CD4-positive, alpha-beta memory T cell (primary cell): ENCODE measurements around the gene CDKL1. TPM values are rescaled to one million over a fixed set of nuclear protein-coding genes. Genes with fewer than 3 reads are reported as not detected.

Source experiments
- CTCF ChIA-PET: fragments of 350-600 bp; sonication (Branson Sonifier 250); formaldehyde crosslinking; loops from one replicate; lab custom pipeline; 2021; ENCODE audit warnings: inconsistent platforms; ENCODE audit not compliant: partially characterized antibody; lab: Charles Lee
- POLR2A ChIA-PET: fragments of 350-600 bp; sonication (Branson Sonifier 250); formaldehyde crosslinking; loops from one replicate; lab custom pipeline; 2021; ENCODE audit not compliant: partially characterized antibody; lab: Charles Lee
- DNase-seq, 5 donors: peaks; one replicate each; pipeline versions ENCODE4 v3.0.0 to v3.0.0-alpha.2; 2020 to 2022; ENCODE audit warnings: mixed read lengths in 1 of 5
- H3K27ac ChIP-seq: one replicate; pipeline ENCODE4 v1.7.0; 2013; ENCODE audit warnings: low read depth, low read length
- H3K27me3 ChIP-seq: 2 replicates; pipeline ENCODE4 v1.7.0; 2013; ENCODE audit warnings: mild to moderate bottlenecking, low read length, moderate library complexity; ENCODE audit not compliant: insufficient read depth
- H3K36me3 ChIP-seq: 2 replicates; pipeline ENCODE4 v1.7.0; 2013; ENCODE audit warnings: mild to moderate bottlenecking, low read length, moderate library complexity; ENCODE audit not compliant: insufficient read depth
- H3K4me1 ChIP-seq: 2 replicates; pipeline ENCODE4 v1.7.0; 2013; ENCODE audit warnings: mild to moderate bottlenecking, low read length, moderate library complexity; ENCODE audit not compliant: insufficient read depth
- H3K4me3 ChIP-seq, 2 donors: one replicate each; pipeline ENCODE4 v1.7.0; 2013; ENCODE audit warnings: low read length in 2 of 2, mild to moderate bottlenecking in 1 of 2
- H3K9me3 ChIP-seq, 2 donors: one replicate each; pipeline ENCODE4 v1.7.0; 2013; ENCODE audit warnings: low read length in 2 of 2, control low read depth in 1 of 2; ENCODE audit not compliant: control insufficient read depth in 1 of 2
- H3K27ac Mint-ChIP-seq, 7 donors: one replicate each; pipeline ENCODE4 v1.8.0; 2020 to 2021; ENCODE audit warnings: mixed read lengths in 7 of 7, mild to moderate bottlenecking in 6 of 7, inconsistent platforms in 3 of 7, moderate library complexity in 3 of 7
- H3K27me3 Mint-ChIP-seq, 2 donors: one replicate each; pipeline ENCODE4 v1.8.0; 2020 to 2021; ENCODE audit warnings: mixed read lengths in 2 of 2
- H3K36me3 Mint-ChIP-seq, 2 donors: one replicate each; pipeline ENCODE4 v1.8.0; 2020 to 2021; ENCODE audit warnings: mixed read lengths in 2 of 2, inconsistent platforms in 1 of 2, mild to moderate bottlenecking in 1 of 2
- H3K4me1 Mint-ChIP-seq, 4 donors: one replicate each; pipeline ENCODE4 v1.8.0; 2020 to 2021; ENCODE audit warnings: mixed read lengths in 4 of 4, mild to moderate bottlenecking in 1 of 4
- H3K4me3 Mint-ChIP-seq, 8 donors: one replicate each; pipeline ENCODE4 v1.8.0; 2020 to 2021; ENCODE audit warnings: mixed read lengths in 8 of 8, mild to moderate bottlenecking in 7 of 8, moderate library complexity in 6 of 8, inconsistent platforms in 3 of 8
- H3K9me3 Mint-ChIP-seq, 8 donors: one replicate each; pipeline ENCODE4 v1.8.0; 2020 to 2021; ENCODE audit warnings: mixed read lengths in 8 of 8, mild to moderate bottlenecking in 5 of 8, inconsistent platforms in 3 of 8, moderate library complexity in 1 of 8
- intact Hi-C: fragments of 100-400 bp; cut with micrococcal nuclease; formaldehyde crosslinking; loops from one replicate; pipeline ENCODE4 v1.15.1; 2023
- microRNA-seq: library from miRNA; unstranded; fragments of <30 nt; microRNA quantifications from one replicate; pipeline ENCODE4 v1.2.0, GENCODE V29; 2021; ENCODE audit warnings: borderline replicate concordance, borderline number of aligned reads, borderline microRNAs expressed, mixed read lengths
- polyA plus RNA-seq, 2 donors: library from polyadenylated mRNA; unstranded; fragments of 300-500 nt; fragmentation: Illumina TruSeq; gene quantifications; one replicate each; pipeline ENCODE4 v1.2.3, GENCODE V29; 2021
- total RNA-seq, 2 experiments: library from RNA; stranded (reverse); gene quantifications; one replicate each; pipeline ENCODE4 v1.2.3, GENCODE V29; 2021

Gene CDKL1
- total and polyA plus RNA-seq, 4 experiments from 2014 or later: 1.6 to 12.0 (median 6.4) TPM

- no peak overlapping the region for H3K4me3 ChIP-seq
- H3K36me3 ChIP-seq: no peaks in the 10 kb centered on the region
- CTCF ChIA-PET: no interaction called here
- Mint-ChIP-seq H3K27ac (no peak overlapping the region), H3K36me3 (peaks cover 5 to 18% of the 10 kb centered on the region in 2 donors), H3K27me3 (no peaks in the 10 kb centered on the region), H3K4me3 (no peak overlapping the region), H3K4me1 (peaks cover 0 to 4% (median 2%) of the 10 kb centered on the region in 4 donors), H3K9me3 (no peaks in the 10 kb centered on the region)
- no peaks in the 10 kb centered on the region for H3K27me3 ChIP-seq
- POLR2A ChIA-PET: interaction anchor here (0.6 kb wide), 1 partner anchor 15 kb away, joined by 3 read pairs; no protein-coding TSS in a partner anchor
- H3K9me3 ChIP-seq: no peaks in the 10 kb centered on the region
- H3K4me1 ChIP-seq: no peaks in the 10 kb centered on the region
- no peak overlapping the region for H3K27ac ChIP-seq
- no peak for DNase-seq
- intact Hi-C loops: no loop called here
Measured at GRCh38 chr14:50301914-50302313, 94.8 kb downstream of the CDKL1 start.

- DNase-seq: no peak
- POLR2A ChIA-PET: no interaction called here
Measured at GRCh38 chr14:50299585-50299984, 97.1 kb downstream of the CDKL1 start.

GRCh38 chr14:50290306-50290705 is 106.4 kb downstream of the CDKL1 start:
- Mint-ChIP-seq H3K36me3 (peaks cover 11 to 18% of the 10 kb centered on the region in 2 donors), H3K4me3 (no peak overlapping the region), H3K27me3 (no peaks in the 10 kb centered on the region), H3K4me1 (no peaks in the 10 kb centered on the region), H3K9me3 (no peaks in the 10 kb centered on the region), H3K27ac (no peak overlapping the region)
- Histone ChIP-seq H3K36me3 (no peaks in the 10 kb centered on the region), H3K27me3 (no peaks in the 10 kb centered on the region), H3K9me3 (no peaks in the 10 kb centered on the region), H3K27ac (no peak overlapping the region), H3K4me1 (no peaks in the 10 kb centered on the region), H3K4me3 (no peak overlapping the region)
- DNase-seq: no peak
- ChIA-PET CTCF (no interaction called here), POLR2A (no interaction called here)
- intact Hi-C loops: no loop called here

More at GRCh38 chr14:50299585-50299984, 97.1 kb downstream of the CDKL1 start:
- Mint-ChIP-seq H3K27me3 (no peaks in the 10 kb centered on the region), H3K9me3 (no peaks in the 10 kb centered on the region), H3K4me3 (no peak overlapping the region), H3K4me1 (peaks cover 0 to 4% (median 2%) of the 10 kb centered on the region in 4 donors), H3K36me3 (peaks cover 5 to 18% of the 10 kb centered on the region in 2 donors), H3K27ac (no peak overlapping the region)
- intact Hi-C loops: no loop called here
- Histone ChIP-seq H3K9me3 (no peaks in the 10 kb centered on the region), H3K36me3 (no peaks in the 10 kb centered on the region), H3K27me3 (no peaks in the 10 kb centered on the region), H3K4me3 (no peak overlapping the region), H3K4me1 (no peaks in the 10 kb centered on the region), H3K27ac (no peak overlapping the region)
- CTCF ChIA-PET: no interaction called here

- no peaks in the 10 kb centered on the region for H3K9me3 ChIP-seq
- peaks cover 5 to 7% of the 10 kb centered on the region in 2 donors for H3K36me3 Mint-ChIP-seq
- no peaks in the 10 kb centered on the region for H3K4me1 Mint-ChIP-seq
- POLR2A ChIA-PET: no interaction called here
- H3K4me3 ChIP-seq: no peak overlapping the region
- H3K27me3 ChIP-seq: no peaks in the 10 kb centered on the region
- H3K4me1 ChIP-seq: no peaks in the 10 kb centered on the region
- no peaks in the 10 kb centered on the region for H3K27me3 Mint-ChIP-seq
- H3K36me3 ChIP-seq: no peaks in the 10 kb centered on the region
- no peak overlapping the region for H3K27ac Mint-ChIP-seq
- CTCF ChIA-PET: interaction anchor here (1.7 kb wide), 1 partner anchor 33 kb away, joined by 5 read pairs; no protein-coding TSS in a partner anchor
- H3K9me3 Mint-ChIP-seq: no peaks in the 10 kb centered on the region
- intact Hi-C loops: no loop called here
- H3K4me3 Mint-ChIP-seq: no peak overlapping the region
- DNase-seq: no peak
- H3K27ac ChIP-seq: no peak overlapping the region
Measured at GRCh38 chr14:50288146-50288545, 108.5 kb downstream of the CDKL1 start.

- Mint-ChIP-seq H3K27me3 (no peaks in the 10 kb centered on the region), H3K4me3 (no peak overlapping the region), H3K36me3 (peaks cover 7 to 8% of the 10 kb centered on the region in 2 donors), H3K4me1 (no peaks in the 10 kb centered on the region), H3K27ac (no peak overlapping the region), H3K9me3 (no peaks in the 10 kb centered on the region)
- intact Hi-C loops: no loop called here
- H3K36me3 ChIP-seq: no peaks in the 10 kb centered on the region
- no peak overlapping the region for H3K27ac ChIP-seq
- H3K9me3 ChIP-seq: no peaks in the 10 kb centered on the region
- ChIA-PET POLR2A (no interaction called here), CTCF (no interaction called here)
- H3K4me3 ChIP-seq: no peak overlapping the region
- DNase-seq: no peak
- no peaks in the 10 kb centered on the region for H3K4me1 ChIP-seq
- H3K27me3 ChIP-seq: no peaks in the 10 kb centered on the region
Measured at GRCh38 chr14:50285861-50286260, 110.8 kb downstream of the CDKL1 start.

Small RNA genes within 50 kb of the gene (microRNA-seq; reads per million reads assigned to microRNA genes)
- not detected for gene MIR4504

Other genes starting within 250 kb of the CDKL1 start
- gene SOS2, start 165.3 kb downstream of the CDKL1 start, total RNA-seq: 10 to 100 TPM; 42.1 to 43.4 TPM
- 10 to 100 TPM in 1 of 2 donors, 1 to 10 TPM in 1; 7.4 to 17.3 TPM for gene SOS2, start 165.3 kb downstream of the CDKL1 start, polyA plus RNA-seq
- 1 to 10 TPM; 4.9 to 5.5 TPM for gene L2HGDH, start 84.7 kb downstream of the CDKL1 start, total RNA-seq
- gene L2HGDH, start 84.7 kb downstream of the CDKL1 start, polyA plus RNA-seq: 1 to 10 TPM; 3.0 to 6.1 TPM
- gene DMAC2L, start 84.6 kb downstream of the CDKL1 start, total RNA-seq: 10 to 100 TPM; 15.9 to 19.5 TPM
- gene DMAC2L, start 84.6 kb downstream of the CDKL1 start, polyA plus RNA-seq: 10 to 100 TPM; 14.3 to 18.8 TPM
- gene MAP4K5, start 135.7 kb upstream of the CDKL1 start, total RNA-seq: 10 to 100 TPM; 42.6 to 43.0 TPM
- 10 to 100 TPM in 1 of 2 donors, 1 to 10 TPM in 1; 5.9 to 20.4 TPM for gene MAP4K5, start 135.7 kb upstream of the CDKL1 start, polyA plus RNA-seq
- 1 to 10 TPM in 1 of 2 experiments, under 1 TPM in 1; 0.64 to 1.6 TPM for gene ATL1, start 163.3 kb upstream of the CDKL1 start, total RNA-seq
- gene ATL1, start 163.3 kb upstream of the CDKL1 start, polyA plus RNA-seq: 1 to 10 TPM; 1.6 to 2.1 TPM